WTC11 (cell line): ENCODE results near the gene GBP3. TPM values are rescaled to one million over a fixed set of nuclear protein-coding genes. Genes with fewer than 3 reads are reported as not detected.

ENCODE experiments used
- ATAC-seq: fragments of 200-7000 bp; cut with Tn5 transposase; 2 replicates; pipeline ENCODE4 v1.10.0; 2021; ENCODE audit warnings: mild to moderate bottlenecking, moderate library complexity
- CTCF ChIA-PET: fragments of 300-600 bp; sonication (Branson Sonifier 250); formaldehyde crosslinking; loops from one replicate; lab custom pipeline; 2021; ENCODE audit warnings: antibody characterized with exemption; lab: Charles Lee
- POLR2A ChIA-PET: fragments of 350-600 bp; sonication (Branson Sonifier 250); formaldehyde crosslinking; loops from one replicate; lab custom pipeline; 2021; ENCODE audit warnings: antibody characterized with exemption; lab: Charles Lee
- DNase-seq: peaks from one replicate; pipeline ENCODE4 v3.0.0; 2021; ENCODE audit warnings: low spot score
- H3K27ac Mint-ChIP-seq: 2 replicates; pipeline ENCODE4 v1.8.0; 2021; ENCODE audit warnings: mixed read lengths
- H3K27me3 Mint-ChIP-seq: 2 replicates; pipeline ENCODE4 v1.8.0; 2021; ENCODE audit warnings: low read depth, mild to moderate bottlenecking, moderate library complexity, mixed read lengths
- H3K36me3 Mint-ChIP-seq: 2 replicates; pipeline ENCODE4 v1.8.0; 2021; ENCODE audit warnings: mixed read lengths
- H3K4me1 Mint-ChIP-seq: 2 replicates; pipeline ENCODE4 v1.8.0; 2022; ENCODE audit warnings: mixed read lengths
- H3K4me3 Mint-ChIP-seq: 2 replicates; pipeline ENCODE4 v1.8.0; 2021; ENCODE audit warnings: mild to moderate bottlenecking, moderate library complexity, mixed read lengths
- H3K9me3 Mint-ChIP-seq: 2 replicates; pipeline ENCODE4 v1.8.0; 2021; ENCODE audit warnings: mixed read lengths
- ARID4B ChIP-seq: sonication (generic); formaldehyde crosslinking; IDR thresholded peaks from 2 replicates; pipeline ENCODE4 v1.8.0; 2023; ENCODE audit warnings: missing genetic modification reagents, mild to moderate bottlenecking, borderline replicate concordance
- CREB1 ChIP-seq: sonication (generic); formaldehyde crosslinking; IDR thresholded peaks from 2 replicates; pipeline ENCODE4 v1.8.0; 2023; ENCODE audit warnings: mild to moderate bottlenecking, missing genetic modification reagents
- CREM ChIP-seq: sonication (generic); formaldehyde crosslinking; IDR thresholded peaks from 2 replicates; pipeline ENCODE4 v1.8.1; 2022; ENCODE audit warnings: mild to moderate bottlenecking, missing genetic modification reagents, moderate library complexity
- ESRRA ChIP-seq: sonication (generic); formaldehyde crosslinking; IDR thresholded peaks from 2 replicates; pipeline ENCODE4 v1.8.1; 2022; ENCODE audit warnings: mild to moderate bottlenecking, missing genetic modification reagents, borderline replicate concordance
- FOXP1 ChIP-seq: sonication (generic); formaldehyde crosslinking; IDR thresholded peaks from 2 replicates; pipeline ENCODE4 v1.8.0; 2022; ENCODE audit warnings: missing genetic modification reagents, mild to moderate bottlenecking, moderate library complexity, borderline replicate concordance
- HMGXB4 ChIP-seq: sonication (generic); formaldehyde crosslinking; IDR thresholded peaks from 2 replicates; pipeline ENCODE4 v1.8.1; 2023; ENCODE audit warnings: mild to moderate bottlenecking, moderate library complexity, missing genetic modification reagents
- MAX ChIP-seq: sonication (generic); formaldehyde crosslinking; IDR thresholded peaks from 2 replicates; pipeline ENCODE4 v1.8.0; 2022; ENCODE audit warnings: mild to moderate bottlenecking, missing genetic modification reagents
- NR2C2 ChIP-seq: sonication (generic); formaldehyde crosslinking; IDR thresholded peaks from 2 replicates; pipeline ENCODE4 v1.8.0; 2022; ENCODE audit warnings: mild to moderate bottlenecking, missing genetic modification reagents
- SP1 ChIP-seq: sonication (generic); formaldehyde crosslinking; conservative IDR thresholded peaks from 2 replicates; pipeline ENCODE4 v1.8.1; 2022; ENCODE audit warnings: missing genetic modification reagents
- ZNF138 ChIP-seq: sonication (generic); formaldehyde crosslinking; conservative IDR thresholded peaks from 2 replicates; pipeline ENCODE4 v1.8.1; 2022; ENCODE audit warnings: mild to moderate bottlenecking, moderate library complexity, missing genetic modification reagents
- ZNF219 ChIP-seq: sonication (generic); formaldehyde crosslinking; IDR thresholded peaks from 2 replicates; pipeline ENCODE4 v1.8.0; 2023; ENCODE audit warnings: missing genetic modification reagents, mild to moderate bottlenecking, borderline replicate concordance
- ZNF317 ChIP-seq: sonication (generic); formaldehyde crosslinking; IDR thresholded peaks from 2 replicates; pipeline ENCODE4 v1.8.1; 2023; ENCODE audit warnings: low read depth, mild to moderate bottlenecking, moderate library complexity, missing genetic modification reagents, borderline replicate concordance
- ZNF671 ChIP-seq: fragments of 250-450 bp; sonication (Bioruptor Pico); IDR thresholded peaks from 2 replicates; pipeline ENCODE4 v1.8.0; 2021; ENCODE audit warnings: mild to moderate bottlenecking
- total RNA-seq: library from RNA; stranded (reverse); gene quantifications from 3 replicates; pipeline ENCODE4 v1.2.3, GENCODE V29; 2021
- TF ChIP-seq, protein P1 (sequence below): sonication (generic); formaldehyde crosslinking; IDR thresholded peaks from 2 replicates; pipeline ENCODE4 v1.8.1; 2022; ENCODE audit warnings: low read depth, missing genetic modification reagents, borderline replicate concordance
- TF ChIP-seq, protein P2 (sequence below): sonication (generic); formaldehyde crosslinking; IDR thresholded peaks from 2 replicates; pipeline ENCODE4 v1.8.0; 2022; ENCODE audit warnings: mild to moderate bottlenecking, missing genetic modification reagents
- TF ChIP-seq, protein P3 (sequence below): sonication (generic); formaldehyde crosslinking; IDR thresholded peaks from 2 replicates; pipeline ENCODE4 v1.8.1; 2023; ENCODE audit warnings: mild to moderate bottlenecking, missing genetic modification reagents, borderline replicate concordance
- TF ChIP-seq, protein P4 (sequence below): fragments of 250-450 bp; sonication (Bioruptor Pico); IDR thresholded peaks from 2 replicates; pipeline ENCODE4 v1.9.0; 2021; ENCODE audit warnings: moderate library complexity, mild to moderate bottlenecking, inconsistent platforms, borderline replicate concordance
- TF ChIP-seq, protein P5 (sequence below): sonication (generic); formaldehyde crosslinking; conservative IDR thresholded peaks from 2 replicates; pipeline ENCODE4 v1.8.1; 2022; ENCODE audit warnings: mild to moderate bottlenecking, missing genetic modification reagents

GBP3 gene
- total RNA-seq, 1 experiment from 2014 or later, result not detected

DNA sequence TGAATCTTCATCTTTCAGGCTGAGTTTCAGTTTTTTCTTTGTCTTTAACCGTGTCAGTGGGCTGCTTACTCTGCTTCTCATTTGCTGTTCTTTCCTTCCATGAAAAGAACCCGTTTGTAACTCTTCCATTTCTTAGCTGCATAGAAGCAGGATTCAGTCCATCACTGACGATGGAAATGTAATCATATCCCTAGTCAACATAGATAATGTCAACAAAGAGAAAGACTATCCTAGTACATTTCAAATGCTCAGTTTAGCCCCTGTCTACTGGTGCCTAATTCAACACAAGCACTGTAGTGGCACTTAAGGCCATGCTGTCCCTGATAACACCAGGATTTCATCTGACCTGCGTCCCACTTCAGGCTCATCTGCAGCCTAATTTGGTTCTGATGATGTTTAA lies 42.0 kb upstream of the GBP3 start (continued):
- TF ChIP-seq MAX (no peak), ZNF671 (CRISPR knock-in tag) (no peak), ZNF317 (CRISPR knock-in tag) (no peak), ARID4B (CRISPR knock-in tag) (no peak), CREM (CRISPR knock-in tag) (no peak), HMGXB4 (CRISPR knock-in tag) (no peak), SP1 (CRISPR knock-in tag) (no peak)

DNA sequence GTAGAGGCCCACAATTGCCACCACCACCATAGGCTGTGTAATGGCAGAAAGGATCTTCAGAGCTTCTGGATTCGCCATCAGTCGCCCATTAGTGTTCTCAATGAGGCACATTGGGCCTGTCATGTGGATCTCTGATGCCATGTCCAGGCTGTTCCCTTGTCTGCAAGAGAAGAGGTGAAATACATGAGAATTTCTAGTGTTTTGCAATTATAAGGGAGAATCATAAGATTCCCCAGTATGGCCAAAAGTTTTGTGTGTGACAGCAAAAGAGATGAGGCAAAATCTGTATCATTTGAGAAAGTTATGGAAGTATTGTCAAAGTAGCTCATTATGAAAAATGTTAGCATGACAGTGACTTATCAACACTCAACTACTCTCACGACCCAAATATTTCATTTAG lies 40.4 kb upstream of the GBP3 start:
- H3K36me3 Mint-ChIP-seq, result no peaks in the 10 kb centered on the region
- H3K27ac Mint-ChIP-seq, result no peak overlapping the region
- no peaks in the 10 kb centered on the region for H3K27me3 Mint-ChIP-seq
- CTCF ChIA-PET, result interaction anchor here (1.6 kb wide), 1 partner anchor 23 kb away, joined by 4 read pairs; no protein-coding TSS in a partner anchor
- no peaks in the 10 kb centered on the region for H3K9me3 Mint-ChIP-seq
- H3K4me3 Mint-ChIP-seq, result no peak overlapping the region
- DNase-seq, result no peak
- no peaks in the 10 kb centered on the region for H3K4me1 Mint-ChIP-seq
- POLR2A ChIA-PET, result no interaction called here
- ATAC-seq, result no peak
- TF ChIP-seq ZNF219 (CRISPR knock-in tag), result no peak
- TF ChIP-seq ESRRA (CRISPR knock-in tag), result no peak
- no peak for TF ChIP-seq CREB1
- TF ChIP-seq, protein P1, sequence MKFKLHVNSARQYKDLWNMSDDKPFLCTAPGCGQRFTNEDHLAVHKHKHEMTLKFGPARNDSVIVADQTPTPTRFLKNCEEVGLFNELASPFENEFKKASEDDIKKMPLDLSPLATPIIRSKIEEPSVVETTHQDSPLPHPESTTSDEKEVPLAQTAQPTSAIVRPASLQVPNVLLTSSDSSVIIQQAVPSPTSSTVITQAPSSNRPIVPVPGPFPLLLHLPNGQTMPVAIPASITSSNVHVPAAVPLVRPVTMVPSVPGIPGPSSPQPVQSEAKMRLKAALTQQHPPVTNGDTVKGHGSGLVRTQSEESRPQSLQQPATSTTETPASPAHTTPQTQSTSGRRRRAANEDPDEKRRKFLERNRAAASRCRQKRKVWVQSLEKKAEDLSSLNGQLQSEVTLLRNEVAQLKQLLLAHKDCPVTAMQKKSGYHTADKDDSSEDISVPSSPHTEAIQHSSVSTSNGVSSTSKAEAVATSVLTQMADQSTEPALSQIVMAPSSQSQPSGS (CRISPR knock-in tag), result no peak
- TF ChIP-seq HMGXB4 (CRISPR knock-in tag), result no peak
- TF ChIP-seq, protein P2, sequence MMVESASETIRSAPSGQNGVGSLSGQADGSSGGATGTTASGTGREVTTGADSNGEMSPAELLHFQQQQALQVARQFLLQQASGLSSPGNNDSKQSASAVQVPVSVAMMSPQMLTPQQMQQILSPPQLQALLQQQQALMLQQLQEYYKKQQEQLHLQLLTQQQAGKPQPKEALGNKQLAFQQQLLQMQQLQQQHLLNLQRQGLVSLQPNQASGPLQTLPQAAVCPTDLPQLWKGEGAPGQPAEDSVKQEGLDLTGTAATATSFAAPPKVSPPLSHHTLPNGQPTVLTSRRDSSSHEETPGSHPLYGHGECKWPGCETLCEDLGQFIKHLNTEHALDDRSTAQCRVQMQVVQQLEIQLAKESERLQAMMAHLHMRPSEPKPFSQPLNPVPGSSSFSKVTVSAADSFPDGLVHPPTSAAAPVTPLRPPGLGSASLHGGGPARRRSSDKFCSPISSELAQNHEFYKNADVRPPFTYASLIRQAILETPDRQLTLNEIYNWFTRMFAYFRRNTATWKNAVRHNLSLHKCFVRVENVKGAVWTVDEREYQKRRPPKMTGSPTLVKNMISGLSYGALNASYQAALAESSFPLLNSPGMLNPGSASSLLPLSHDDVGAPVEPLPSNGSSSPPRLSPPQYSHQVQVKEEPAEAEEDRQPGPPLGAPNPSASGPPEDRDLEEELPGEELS (CRISPR knock-in tag), result no peak
- TF ChIP-seq ZNF138 (CRISPR knock-in tag), result no peak
- TF ChIP-seq, protein P3, sequence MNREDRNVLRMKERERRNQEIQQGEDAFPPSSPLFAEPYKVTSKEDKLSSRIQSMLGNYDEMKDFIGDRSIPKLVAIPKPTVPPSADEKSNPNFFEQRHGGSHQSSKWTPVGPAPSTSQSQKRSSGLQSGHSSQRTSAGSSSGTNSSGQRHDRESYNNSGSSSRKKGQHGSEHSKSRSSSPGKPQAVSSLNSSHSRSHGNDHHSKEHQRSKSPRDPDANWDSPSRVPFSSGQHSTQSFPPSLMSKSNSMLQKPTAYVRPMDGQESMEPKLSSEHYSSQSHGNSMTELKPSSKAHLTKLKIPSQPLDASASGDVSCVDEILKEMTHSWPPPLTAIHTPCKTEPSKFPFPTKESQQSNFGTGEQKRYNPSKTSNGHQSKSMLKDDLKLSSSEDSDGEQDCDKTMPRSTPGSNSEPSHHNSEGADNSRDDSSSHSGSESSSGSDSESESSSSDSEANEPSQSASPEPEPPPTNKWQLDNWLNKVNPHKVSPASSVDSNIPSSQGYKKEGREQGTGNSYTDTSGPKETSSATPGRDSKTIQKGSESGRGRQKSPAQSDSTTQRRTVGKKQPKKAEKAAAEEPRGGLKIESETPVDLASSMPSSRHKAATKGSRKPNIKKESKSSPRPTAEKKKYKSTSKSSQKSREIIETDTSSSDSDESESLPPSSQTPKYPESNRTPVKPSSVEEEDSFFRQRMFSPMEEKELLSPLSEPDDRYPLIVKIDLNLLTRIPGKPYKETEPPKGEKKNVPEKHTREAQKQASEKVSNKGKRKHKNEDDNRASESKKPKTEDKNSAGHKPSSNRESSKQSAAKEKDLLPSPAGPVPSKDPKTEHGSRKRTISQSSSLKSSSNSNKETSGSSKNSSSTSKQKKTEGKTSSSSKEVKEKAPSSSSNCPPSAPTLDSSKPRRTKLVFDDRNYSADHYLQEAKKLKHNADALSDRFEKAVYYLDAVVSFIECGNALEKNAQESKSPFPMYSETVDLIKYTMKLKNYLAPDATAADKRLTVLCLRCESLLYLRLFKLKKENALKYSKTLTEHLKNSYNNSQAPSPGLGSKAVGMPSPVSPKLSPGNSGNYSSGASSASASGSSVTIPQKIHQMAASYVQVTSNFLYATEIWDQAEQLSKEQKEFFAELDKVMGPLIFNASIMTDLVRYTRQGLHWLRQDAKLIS, result no peak
- TF ChIP-seq, protein P4, sequence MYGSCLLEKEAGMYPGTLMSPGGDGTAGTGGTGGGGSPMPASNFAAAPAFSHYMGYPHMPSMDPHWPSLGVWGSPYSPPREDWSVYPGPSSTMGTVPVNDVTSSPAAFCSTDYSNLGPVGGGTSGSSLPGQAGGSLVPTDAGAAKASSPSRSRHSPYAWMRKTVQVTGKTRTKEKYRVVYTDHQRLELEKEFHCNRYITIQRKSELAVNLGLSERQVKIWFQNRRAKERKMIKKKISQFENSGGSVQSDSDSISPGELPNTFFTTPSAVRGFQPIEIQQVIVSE (CRISPR knock-in tag), result no peak
- TF ChIP-seq FOXP1, result no peak
- TF ChIP-seq, protein P5, sequence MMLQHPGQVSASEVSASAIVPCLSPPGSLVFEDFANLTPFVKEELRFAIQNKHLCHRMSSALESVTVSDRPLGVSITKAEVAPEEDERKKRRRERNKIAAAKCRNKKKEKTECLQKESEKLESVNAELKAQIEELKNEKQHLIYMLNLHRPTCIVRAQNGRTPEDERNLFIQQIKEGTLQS (CRISPR knock-in tag), result no peak
- TF ChIP-seq NR2C2 (CRISPR knock-in tag), result no peak
